Measurements from ENCODE around the gene KCNT2.

KCNT2 gene

GRCh38 chr1:196607981-196608380 lies 259 bp downstream of the KCNT2 start:
- no peak for DNase-seq
- H3K4me3 ChIP-seq (ENCODE audit: low read depth, low read length), result peak overlapping the region; percentile 97
- no peaks in the 10 kb centered on the region for H3K9me3 ChIP-seq (ENCODE audit: severe bottlenecking)
- TF ChIP-seq CTCF (IDR thresholded peaks at IDR 0.05; ENCODE audit: low read depth, low read length), result no peak
- peak overlapping the region; percentile 96 for H3K27ac ChIP-seq
- H3K27me3 ChIP-seq (ENCODE audit: insufficient read depth, low read depth, severe bottlenecking), result no peaks in the 10 kb centered on the region
- peaks cover 19% of the 10 kb centered on the region for H3K36me3 ChIP-seq

- TF ChIP-seq CTCF (IDR thresholded peaks at IDR 0.05; ENCODE audit: low read depth, low read length), result no peak
- DNase-seq, result no peak
- no peak overlapping the region for H3K27ac ChIP-seq
- no peaks in the 10 kb centered on the region for H3K27me3 ChIP-seq (ENCODE audit: insufficient read depth, low read depth, severe bottlenecking)
- no peaks in the 10 kb centered on the region for H3K9me3 ChIP-seq (ENCODE audit: severe bottlenecking)
- no peak overlapping the region for H3K4me3 ChIP-seq (ENCODE audit: low read depth, low read length)
- H3K36me3 ChIP-seq, result peaks cover 22% of the 10 kb centered on the region
Measured at GRCh38 chr1:196603651-196604050, 4.6 kb downstream of the KCNT2 start.

DNA sequence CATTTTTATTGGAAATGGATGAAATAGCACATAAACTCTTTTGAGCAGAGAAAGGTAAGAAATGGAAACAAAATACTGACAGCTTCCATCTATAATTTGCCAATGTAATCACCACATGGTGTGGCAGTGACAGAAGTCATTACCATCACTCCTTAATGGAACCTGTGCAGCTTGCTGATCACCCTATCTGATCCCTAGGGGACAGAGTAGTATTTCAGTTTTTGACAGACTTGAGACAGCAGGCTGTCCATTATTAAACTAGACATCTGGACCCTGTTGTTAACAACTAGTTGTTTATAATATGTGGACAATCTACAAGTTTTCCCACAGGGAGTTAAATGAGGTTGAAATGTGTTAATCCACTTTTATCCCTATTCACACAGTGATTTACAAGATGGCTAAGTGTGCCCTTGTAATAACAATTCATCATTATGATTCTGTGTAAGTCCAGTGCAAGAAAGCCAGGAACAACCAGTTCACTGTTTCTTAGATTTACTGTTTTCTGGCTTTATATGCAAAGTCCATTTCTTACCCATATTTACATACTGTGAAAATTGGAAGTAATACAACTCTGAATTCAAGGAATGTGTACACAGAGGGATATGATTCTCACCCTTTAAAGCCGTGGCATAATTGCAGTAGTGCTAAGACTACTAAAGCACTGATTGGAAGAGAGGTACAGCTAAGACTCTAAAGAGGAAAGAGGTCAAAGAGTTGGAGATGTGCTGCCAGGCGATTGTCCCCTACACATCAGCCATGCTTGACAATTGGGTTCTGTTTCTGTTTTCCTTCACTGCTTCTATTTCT lies 9.1 kb downstream of the KCNT2 start:
- no peaks in the 10 kb centered on the region for H3K27me3 ChIP-seq (ENCODE audit: insufficient read depth, low read depth, severe bottlenecking)
- H3K9me3 ChIP-seq (ENCODE audit: severe bottlenecking), result no peaks in the 10 kb centered on the region
- H3K4me3 ChIP-seq (ENCODE audit: low read depth, low read length), result peak overlapping the region; percentile 24
- TF ChIP-seq CTCF (IDR thresholded peaks at IDR 0.05; ENCODE audit: low read depth, low read length), result no peak
- peaks cover 22% of the 10 kb centered on the region for H3K36me3 ChIP-seq
- H3K27ac ChIP-seq, result peak overlapping the region; percentile 79
- DNase-seq, result peak; percentile 84

DNA sequence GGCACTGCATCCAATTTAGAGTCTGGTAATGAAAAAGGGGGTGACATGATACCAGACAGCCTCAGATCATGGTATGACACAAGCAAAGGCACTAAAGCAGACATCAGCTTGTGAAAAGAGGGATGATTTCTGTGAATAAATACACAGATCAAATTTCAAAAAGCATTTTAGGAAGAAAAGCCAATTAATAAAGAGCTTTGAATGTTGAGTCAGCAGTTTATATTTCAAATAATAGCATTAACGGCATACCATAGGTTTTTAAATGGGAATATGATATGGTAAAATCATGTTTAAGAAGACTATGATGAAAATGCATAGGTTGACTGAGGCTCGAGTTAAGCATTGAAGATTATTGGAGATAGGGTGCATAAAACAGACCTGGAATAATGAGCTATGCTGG lies 13.5 kb downstream of the KCNT2 start:
- no peak overlapping the region for H3K4me3 ChIP-seq (ENCODE audit: low read depth, low read length)
- no peak overlapping the region for H3K27ac ChIP-seq
- no peaks in the 10 kb centered on the region for H3K27me3 ChIP-seq (ENCODE audit: insufficient read depth, low read depth, severe bottlenecking)
- TF ChIP-seq CTCF (IDR thresholded peaks at IDR 0.05; ENCODE audit: low read depth, low read length), result no peak
- H3K36me3 ChIP-seq, result peaks cover 11% of the 10 kb centered on the region
- H3K9me3 ChIP-seq (ENCODE audit: severe bottlenecking), result no peaks in the 10 kb centered on the region
- no peak for DNase-seq

- no peak for DNase-seq
- Histone ChIP-seq H3K9me3 (ENCODE audit: severe bottlenecking) (no peaks in the 10 kb centered on the region), H3K36me3 (peaks cover 11% of the 10 kb centered on the region), H3K4me3 (ENCODE audit: low read depth, low read length) (no peak overlapping the region), H3K27ac (no peak overlapping the region), H3K27me3 (ENCODE audit: insufficient read depth, low read depth, severe bottlenecking) (no peaks in the 10 kb centered on the region)
- TF ChIP-seq CTCF (IDR thresholded peaks at IDR 0.05; ENCODE audit: low read depth, low read length), result no peak
Measured at GRCh38 chr1:196593955-196594354, 14.3 kb downstream of the KCNT2 start.

DNA sequence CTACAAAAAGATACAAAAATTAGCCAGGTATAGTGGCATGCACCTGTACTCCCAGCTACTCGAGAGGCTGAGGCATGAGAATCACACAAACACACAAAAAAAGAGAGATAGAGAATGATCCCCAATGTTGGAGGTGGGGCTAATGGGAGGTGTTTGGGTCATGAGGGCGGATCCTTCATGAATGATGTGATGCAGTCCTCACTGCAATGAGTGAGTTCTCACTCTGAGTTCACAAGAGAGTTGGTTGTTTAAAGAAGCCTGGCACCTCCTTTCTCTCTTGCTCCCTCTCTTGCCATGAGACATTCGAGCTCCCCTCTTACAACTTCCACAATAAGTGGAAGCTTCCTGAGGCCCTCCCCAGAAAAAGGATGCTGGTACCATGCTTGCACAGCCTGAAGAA lies 17.3 kb downstream of the KCNT2 start:
- H3K27ac ChIP-seq, result no peak overlapping the region
- TF ChIP-seq CTCF (IDR thresholded peaks at IDR 0.05; ENCODE audit: low read depth, low read length), result no peak
- H3K36me3 ChIP-seq, result no peaks in the 10 kb centered on the region
- H3K9me3 ChIP-seq (ENCODE audit: severe bottlenecking), result no peaks in the 10 kb centered on the region
- no peak overlapping the region for H3K4me3 ChIP-seq (ENCODE audit: low read depth, low read length)
- DNase-seq, result no peak
- H3K27me3 ChIP-seq (ENCODE audit: insufficient read depth, low read depth, severe bottlenecking), result no peaks in the 10 kb centered on the region

Measured in WERI-Rb-1 (cell line).